ENCODE results near the gene CLDN9.
"Not testable (repeated sequence)": the region's sequence is repeated elsewhere in the genome, so short reads cannot be mapped to it uniquely, and the experiment has no call there.

Gene CLDN9

GRCh38 chr16:3052571-3053329, 40.0 kb downstream of the CLDN9 start:
- not testable (repeated sequence) for DNase-seq (ENCODE audit: insufficient read length, low spot score)
- FAIRE-seq = peak; percentile 4

DNA sequence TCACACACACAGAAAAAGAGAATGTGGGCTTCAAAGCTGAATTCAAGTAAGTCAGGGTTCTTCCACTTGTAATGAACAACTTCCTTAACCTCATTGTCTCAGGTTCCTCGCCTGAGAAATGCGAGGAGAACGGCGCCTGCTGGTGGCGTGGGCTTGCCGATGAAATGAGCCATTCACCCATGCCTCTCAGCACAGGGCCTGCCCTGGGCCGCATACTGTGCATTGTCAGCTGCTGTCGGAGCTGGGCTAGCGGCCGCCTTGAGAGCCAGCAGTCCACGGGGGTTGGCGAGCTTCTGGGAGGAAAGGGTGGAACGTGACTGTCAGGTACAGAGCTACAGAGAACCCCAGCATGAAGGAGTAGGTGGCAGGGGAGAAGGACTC, 40.6 kb downstream of the CLDN9 start:
- peak; percentile 88 for FAIRE-seq
- not testable (repeated sequence) for DNase-seq (ENCODE audit: insufficient read length, low spot score)

- FAIRE-seq (no peak), DNase-seq (ENCODE audit: insufficient read length, low spot score) (no peak)
Observed at GRCh38 chr16:3054965-3055733, 42.4 kb downstream of the CLDN9 start.

- not testable (repeated sequence) for FAIRE-seq; DNase-seq (ENCODE audit: insufficient read length, low spot score)
Observed at GRCh38 chr16:3055734-3056115, 43.0 kb downstream of the CLDN9 start.

DNA sequence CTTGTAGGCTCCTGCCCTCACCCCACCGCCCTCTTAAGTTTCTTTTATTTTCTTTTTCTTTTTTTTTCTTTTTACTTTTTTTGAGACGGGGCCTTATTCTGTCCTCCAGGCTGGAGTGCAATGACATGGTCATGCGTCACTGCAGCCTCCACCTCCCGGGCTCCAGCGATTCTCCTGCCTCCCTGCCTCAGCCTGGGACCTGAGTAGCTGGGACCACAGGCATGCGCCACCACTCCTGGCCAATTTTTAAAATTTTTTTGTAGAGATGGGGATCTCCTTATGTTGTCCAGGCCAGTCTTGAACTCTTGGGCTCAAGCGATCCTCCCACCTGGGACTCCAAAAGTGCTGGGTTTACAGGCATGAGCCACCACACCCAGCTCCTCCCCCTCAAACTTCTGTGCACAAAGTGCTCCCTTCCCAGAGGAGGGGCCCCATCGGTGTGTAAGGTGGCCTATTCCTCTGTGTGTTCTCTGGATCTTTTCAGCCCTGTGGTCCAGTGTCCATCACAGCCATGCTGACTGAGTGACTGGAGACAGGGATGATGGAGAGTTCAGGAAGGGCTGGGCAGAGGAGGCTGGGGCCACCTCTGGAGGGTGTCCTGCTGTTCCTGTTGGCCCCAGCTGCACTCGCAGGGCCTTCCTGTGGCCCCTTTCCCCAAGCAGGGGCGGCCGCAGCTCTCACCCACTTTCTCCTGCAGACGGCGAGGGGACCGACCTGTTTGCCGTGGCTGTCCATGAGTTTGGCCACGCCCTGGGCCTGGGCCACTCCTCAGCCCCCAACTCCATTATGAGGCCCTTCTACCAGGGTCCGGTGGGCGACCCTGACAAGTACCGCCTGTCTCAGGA, 43.8 kb downstream of the CLDN9 start:
- FAIRE-seq = no peak

DNA sequence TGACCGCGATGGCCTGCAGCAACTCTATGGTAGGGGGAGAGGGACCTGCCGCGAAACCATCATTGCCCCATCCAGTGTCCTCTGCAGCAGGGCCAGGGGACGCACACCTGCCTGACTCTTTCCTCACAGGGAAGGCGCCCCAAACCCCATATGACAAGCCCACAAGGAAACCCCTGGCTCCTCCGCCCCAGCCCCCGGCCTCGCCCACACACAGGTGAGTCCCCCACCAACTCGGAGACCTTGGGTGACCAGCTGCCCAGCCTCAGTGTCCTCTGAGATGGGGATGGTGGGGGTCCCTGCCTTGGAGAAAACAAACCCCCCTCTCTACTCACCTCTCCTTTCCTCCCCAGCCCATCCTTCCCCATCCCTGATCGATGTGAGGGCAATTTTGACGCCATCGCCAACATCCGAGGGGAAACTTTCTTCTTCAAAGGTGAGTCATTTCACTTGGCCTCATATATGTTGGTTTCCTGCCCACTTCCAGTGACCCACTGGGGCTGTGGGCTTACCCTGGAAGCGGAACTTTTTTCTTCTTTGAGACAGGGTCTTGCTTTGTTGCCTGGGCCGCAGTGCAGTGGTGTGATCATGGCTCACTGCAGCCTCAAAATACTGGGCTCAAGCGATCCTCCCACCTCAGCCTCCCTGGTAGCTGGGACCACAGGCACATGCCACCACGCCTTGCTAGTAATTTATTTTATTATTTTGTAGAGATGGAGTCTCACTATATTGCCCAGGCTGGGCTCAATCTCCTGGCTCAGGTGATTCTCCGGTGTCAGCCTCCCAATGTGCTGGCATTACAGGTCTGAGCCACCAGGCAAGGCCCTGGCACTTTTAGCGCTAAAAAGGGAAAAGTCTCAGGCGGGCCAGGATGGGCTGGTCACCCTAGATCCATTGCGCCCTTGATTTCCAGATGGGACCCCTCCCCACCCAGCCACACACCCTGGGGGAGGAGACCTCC, 44.7 kb downstream of the CLDN9 start:
- FAIRE-seq (no peak), DNase-seq (ENCODE audit: insufficient read length, low spot score) (no peak)

More for the DNA sequence above, 43.8 kb downstream of the CLDN9 start:
- DNase-seq (ENCODE audit: insufficient read length, low spot score) = no peak

DNA sequence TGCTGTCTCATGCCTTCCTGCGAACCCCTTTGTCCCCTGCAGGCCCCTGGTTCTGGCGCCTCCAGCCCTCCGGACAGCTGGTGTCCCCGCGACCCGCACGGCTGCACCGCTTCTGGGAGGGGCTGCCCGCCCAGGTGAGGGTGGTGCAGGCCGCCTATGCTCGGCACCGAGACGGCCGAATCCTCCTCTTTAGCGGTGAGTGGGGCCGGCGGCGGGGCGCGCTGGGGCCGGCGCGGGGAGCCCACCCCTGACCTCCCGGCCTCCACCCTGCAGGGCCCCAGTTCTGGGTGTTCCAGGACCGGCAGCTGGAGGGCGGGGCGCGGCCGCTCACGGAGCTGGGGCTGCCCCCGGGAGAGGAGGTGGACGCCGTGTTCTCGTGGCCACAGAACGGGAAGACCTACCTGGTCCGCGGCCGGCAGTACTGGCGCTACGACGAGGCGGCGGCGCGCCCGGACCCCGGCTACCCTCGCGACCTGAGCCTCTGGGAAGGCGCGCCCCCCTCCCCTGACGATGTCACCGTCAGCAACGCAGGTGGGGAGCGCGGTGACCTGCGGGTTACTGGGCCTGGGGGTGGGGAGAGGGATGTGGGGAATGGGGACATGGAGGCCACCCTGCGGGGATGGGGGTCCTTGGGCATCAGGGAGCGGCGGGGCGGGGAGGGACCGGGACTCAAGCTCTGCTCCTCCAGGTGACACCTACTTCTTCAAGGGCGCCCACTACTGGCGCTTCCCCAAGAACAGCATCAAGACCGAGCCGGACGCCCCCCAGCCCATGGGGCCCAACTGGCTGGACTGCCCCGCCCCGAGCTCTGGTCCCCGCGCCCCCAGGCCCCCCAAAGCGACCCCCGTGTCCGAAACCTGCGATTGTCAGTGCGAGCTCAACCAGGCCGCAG, 45.7 kb downstream of the CLDN9 start:
- FAIRE-seq = no peak

GRCh38 chr16:3059041-3059722, 46.5 kb downstream of the CLDN9 start:
- FAIRE-seq (peak; percentile 86), DNase-seq (ENCODE audit: insufficient read length, low spot score) (peak; percentile 91)

More for the DNA sequence above, 45.7 kb downstream of the CLDN9 start:
- peak; percentile 37 for DNase-seq (ENCODE audit: insufficient read length, low spot score)

DNA sequence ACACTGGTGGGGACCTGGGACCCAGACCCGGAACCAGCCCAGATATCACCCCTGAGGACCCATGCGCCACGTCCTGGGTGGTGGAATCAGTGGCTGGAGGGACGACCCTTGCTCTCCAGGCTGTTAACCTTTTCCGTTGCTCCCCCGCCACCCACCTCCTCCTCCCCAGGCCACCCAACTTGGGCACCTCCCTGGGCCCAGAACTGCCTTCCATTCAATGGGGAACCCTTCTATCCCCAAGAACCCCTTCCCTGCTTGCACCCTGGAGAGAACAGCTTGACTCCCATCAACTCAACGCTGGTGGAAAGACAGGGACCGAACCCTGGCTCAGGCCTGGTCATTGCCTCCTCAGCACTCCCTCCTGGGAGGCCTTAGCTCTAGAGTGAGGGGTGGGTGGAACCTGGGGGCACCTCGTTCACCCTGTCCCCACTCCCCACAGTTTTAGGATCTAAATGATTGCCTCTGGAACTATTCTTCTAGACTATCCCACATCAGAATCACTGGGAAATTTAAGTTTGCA, 47.1 kb downstream of the CLDN9 start:
- no peak for DNase-seq (ENCODE audit: insufficient read length, low spot score)
- FAIRE-seq = no peak

DNA sequence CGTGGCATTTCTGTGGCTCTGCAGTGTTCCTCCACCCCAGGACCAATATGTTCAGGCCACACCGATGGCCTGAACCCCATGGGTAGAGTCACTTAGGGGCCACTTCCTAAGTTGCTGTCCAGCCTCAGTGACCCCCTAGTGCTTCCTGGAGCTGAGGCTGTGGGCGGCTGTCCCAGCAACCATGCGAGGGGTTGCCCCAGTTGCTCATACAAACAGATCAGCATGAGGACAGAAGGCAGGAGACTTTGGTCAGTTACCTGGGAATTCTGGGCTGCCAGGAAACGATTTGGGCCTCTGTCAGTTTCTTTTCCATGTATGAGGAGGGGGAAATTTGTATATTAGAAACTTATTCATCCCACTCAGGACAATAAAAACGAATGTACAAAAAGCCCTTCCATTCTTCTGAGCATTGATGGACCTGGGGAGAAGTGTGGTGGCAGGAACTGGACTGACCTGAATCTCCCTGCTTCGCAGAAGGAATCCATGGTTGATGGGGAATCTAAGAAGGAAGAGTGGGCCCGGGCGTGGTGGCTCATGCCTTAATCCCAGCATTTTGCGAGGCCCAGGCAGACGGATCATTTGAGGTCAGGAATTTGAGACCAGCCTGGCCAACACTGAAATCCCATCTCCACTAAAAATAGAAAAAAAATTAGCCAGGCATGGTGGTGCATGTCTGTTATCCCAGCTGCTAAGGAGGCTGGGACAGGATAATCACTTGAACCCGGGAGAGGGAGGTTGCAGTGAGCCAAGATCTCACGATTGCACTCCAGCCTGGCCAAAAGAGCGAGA, 47.8 kb downstream of the CLDN9 start:
- DNase-seq (ENCODE audit: insufficient read length, low spot score) (no peak), FAIRE-seq (no peak)

DNA sequence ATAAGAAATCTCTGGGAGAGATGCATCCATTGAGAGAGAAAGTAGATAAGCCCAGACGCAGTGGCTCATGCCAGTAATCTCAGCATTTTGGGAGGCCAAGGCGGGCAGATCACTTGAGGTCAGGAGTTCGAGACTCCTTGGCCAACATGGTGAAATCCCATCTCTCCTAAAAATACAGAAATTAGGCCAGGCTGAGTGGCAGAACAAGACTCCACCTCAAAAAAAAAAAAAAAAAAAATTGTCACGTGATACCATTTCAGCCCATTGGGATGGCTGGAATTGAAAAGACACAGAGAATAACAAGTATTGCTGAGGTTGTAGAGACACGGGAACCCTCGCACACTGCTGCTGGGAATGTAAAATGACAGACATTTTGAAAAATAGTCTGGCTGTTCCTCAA, 49.8 kb downstream of the CLDN9 start:
- FAIRE-seq (no peak), DNase-seq (ENCODE audit: insufficient read length, low spot score) (no peak)

GRCh38 chr16:3063625-3064386, 51.1 kb downstream of the CLDN9 start:
- no peak for DNase-seq (ENCODE audit: insufficient read length, low spot score)
- no peak for FAIRE-seq
